ENCODE measurements around the gene RFWD3.

RFWD3 gene

GRCh38 chr16:74635303-74635702, 31.4 kb downstream of the RFWD3 start:
- Histone ChIP-seq H3K4me1 (no peaks in the 10 kb centered on the region), H3K27me3 (ENCODE audit: control insufficient read depth, insufficient read depth, low read length) (no peaks in the 10 kb centered on the region), H3K9ac (no peak overlapping the region), H3K79me2 (no peaks in the 10 kb centered on the region), H3K4me3 (ENCODE audit: low read depth, low read length) (no peak overlapping the region), H3K9me3 (ENCODE audit: control insufficient read depth, low read length) (no peaks in the 10 kb centered on the region), H3K36me3 (ENCODE audit: control insufficient read depth, insufficient read depth, low read length) (no peaks in the 10 kb centered on the region), H3K27ac (no peak overlapping the region), H2AFZ (no peak overlapping the region), H3K4me2 (ENCODE audit: low read length) (no peak overlapping the region)
- TF ChIP-seq CTCF (IDR thresholded peaks at IDR 0.05), result no peak

GRCh38 chr16:74633686-74634085, 33.0 kb downstream of the RFWD3 start:
- no peaks in the 10 kb centered on the region for H3K36me3 ChIP-seq (ENCODE audit: control insufficient read depth, insufficient read depth, low read length)
- H3K9me3 ChIP-seq (ENCODE audit: control insufficient read depth, low read length), result no peaks in the 10 kb centered on the region
- H3K27ac ChIP-seq, result no peak overlapping the region

GRCh38 chr16:74627506-74628220, 39.0 kb downstream of the RFWD3 start:
- Histone ChIP-seq H3K27me3 (ENCODE audit: control insufficient read depth, insufficient read depth, low read length) (no peaks in the 10 kb centered on the region), H3K4me2 (ENCODE audit: low read length) (no peak overlapping the region), H3K4me1 (peaks cover 3% of the 10 kb centered on the region), H2AFZ (no peak overlapping the region), H3K79me2 (no peaks in the 10 kb centered on the region), H3K27ac (no peak overlapping the region), H3K9me3 (ENCODE audit: control insufficient read depth, low read length) (no peaks in the 10 kb centered on the region), H3K9ac (no peak overlapping the region), H3K4me3 (ENCODE audit: low read depth, low read length) (no peak overlapping the region), H3K36me3 (ENCODE audit: control insufficient read depth, insufficient read depth, low read length) (no peaks in the 10 kb centered on the region)
- no peak for TF ChIP-seq CTCF (IDR thresholded peaks at IDR 0.05)

More at GRCh38 chr16:74633686-74634085, 33.0 kb downstream of the RFWD3 start:
- Histone ChIP-seq H3K4me1 (no peaks in the 10 kb centered on the region), H3K9ac (no peak overlapping the region), H2AFZ (no peak overlapping the region), H3K27me3 (ENCODE audit: control insufficient read depth, insufficient read depth, low read length) (no peaks in the 10 kb centered on the region), H3K4me3 (ENCODE audit: low read depth, low read length) (no peak overlapping the region), H3K79me2 (no peaks in the 10 kb centered on the region), H3K4me2 (ENCODE audit: low read length) (no peak overlapping the region)
- TF ChIP-seq CTCF (IDR thresholded peaks at IDR 0.05), result no peak

GRCh38 chr16:74626741-74627416, 39.8 kb downstream of the RFWD3 start:
- Histone ChIP-seq H2AFZ (no peak overlapping the region), H3K9me3 (ENCODE audit: control insufficient read depth, low read length) (no peaks in the 10 kb centered on the region), H3K79me2 (no peaks in the 10 kb centered on the region), H3K36me3 (ENCODE audit: control insufficient read depth, insufficient read depth, low read length) (no peaks in the 10 kb centered on the region), H3K27ac (no peak overlapping the region), H3K27me3 (ENCODE audit: control insufficient read depth, insufficient read depth, low read length) (no peaks in the 10 kb centered on the region), H3K4me1 (peaks cover 3% of the 10 kb centered on the region), H3K4me3 (ENCODE audit: low read depth, low read length) (no peak overlapping the region), H3K9ac (no peak overlapping the region), H3K4me2 (ENCODE audit: low read length) (no peak overlapping the region)
- no peak for TF ChIP-seq CTCF (IDR thresholded peaks at IDR 0.05)
